DMS53 (cell line): ENCODE measurements around the gene ID3.
A peak's percentile ranks its signal among the peaks of the same experiment; 100 is the strongest.
"Not testable (repeated sequence)": the region's sequence is repeated elsewhere in the genome, so short reads cannot be mapped to it uniquely, and the experiment has no call there.

ENCODE experiments used
- DNase-seq: peaks from one replicate; lab custom pipeline; 2025; lab: John Stamatoyannopoulos, UW

The ID3 gene

GRCh38 chr1:23548704-23549143, 10.6 kb downstream of the ID3 start:
- peak; percentile 40 for DNase-seq

DNA sequence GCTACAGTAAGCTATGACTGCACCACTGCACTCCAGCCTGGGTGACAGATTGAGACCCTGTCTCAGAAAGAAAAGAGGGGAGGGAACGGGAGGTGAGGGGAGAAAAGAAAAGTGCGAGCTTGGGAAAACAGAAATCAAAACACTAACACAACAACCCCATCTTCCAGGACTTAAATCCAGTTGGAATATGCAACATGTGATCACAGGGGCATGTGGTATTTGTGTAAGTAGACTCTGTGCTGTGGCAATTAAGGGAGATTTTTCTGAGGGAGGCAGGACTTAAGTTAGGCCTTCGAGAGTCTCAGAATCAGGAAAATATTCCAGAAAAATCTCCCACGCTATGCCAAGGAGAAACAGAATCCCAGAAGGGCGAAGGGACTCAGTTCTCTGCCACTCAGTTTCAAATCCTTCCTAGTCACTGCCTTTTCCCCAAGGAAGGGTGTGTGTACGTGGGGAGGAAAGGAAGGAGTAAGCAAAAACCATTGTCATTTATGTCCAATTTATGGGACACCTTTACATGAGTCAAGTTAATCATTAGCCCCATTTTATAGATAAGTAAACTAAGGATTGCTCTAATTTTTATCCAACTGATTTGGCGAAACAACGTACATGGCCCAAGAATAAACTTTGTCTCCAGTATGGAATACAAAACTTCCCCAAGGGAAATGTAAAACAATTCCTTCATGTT, 12.3 kb downstream of the ID3 start:
- DNase-seq = peak; percentile 52

GRCh38 chr1:23545851-23546250, 13.4 kb downstream of the ID3 start:
- DNase-seq = no peak

DNA sequence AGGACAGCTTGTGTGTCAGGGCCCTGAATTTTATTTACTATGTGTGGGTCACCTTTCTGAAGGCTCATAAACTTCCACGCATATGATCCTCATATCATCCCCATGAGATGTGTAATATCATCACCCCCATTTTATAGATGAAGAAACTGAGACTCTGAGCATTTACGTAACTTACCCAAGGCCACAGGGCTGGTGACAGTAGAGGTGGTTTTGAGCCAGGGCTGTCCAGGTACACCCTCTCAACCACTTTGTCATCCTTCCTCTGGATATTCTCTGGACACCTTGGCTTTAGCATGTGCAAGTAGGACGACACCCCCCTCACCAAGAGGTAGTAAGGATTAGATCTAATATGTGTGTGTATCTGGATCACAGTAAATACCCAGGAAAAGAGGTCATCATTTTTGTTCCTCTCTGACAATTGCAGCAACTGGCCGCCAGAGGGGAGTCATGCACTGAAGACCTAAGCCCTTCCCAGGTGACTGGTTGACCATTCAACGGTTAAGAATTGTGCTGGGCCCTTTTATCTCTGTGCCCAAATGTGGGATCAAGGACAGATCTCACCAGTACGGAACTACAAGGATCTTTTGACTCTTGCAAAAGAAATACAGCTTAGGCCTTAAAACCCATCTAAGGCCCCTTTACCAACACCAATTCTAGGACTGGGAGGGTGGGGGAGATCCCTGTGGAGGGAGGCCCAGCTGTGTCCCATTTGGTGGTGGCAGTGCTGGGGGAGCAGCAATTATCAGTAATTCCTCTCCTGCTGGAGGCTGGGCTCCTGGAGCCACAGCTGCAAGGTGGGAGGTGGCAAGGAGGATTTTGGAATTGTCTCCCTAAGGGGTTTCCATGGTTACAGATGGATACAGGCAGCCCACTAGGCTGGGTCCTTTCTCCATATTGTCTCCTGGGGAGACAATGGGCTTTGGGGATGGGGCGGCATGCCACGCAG, 14.6 kb downstream of the ID3 start:
- peak; percentile 91 for DNase-seq

DNA sequence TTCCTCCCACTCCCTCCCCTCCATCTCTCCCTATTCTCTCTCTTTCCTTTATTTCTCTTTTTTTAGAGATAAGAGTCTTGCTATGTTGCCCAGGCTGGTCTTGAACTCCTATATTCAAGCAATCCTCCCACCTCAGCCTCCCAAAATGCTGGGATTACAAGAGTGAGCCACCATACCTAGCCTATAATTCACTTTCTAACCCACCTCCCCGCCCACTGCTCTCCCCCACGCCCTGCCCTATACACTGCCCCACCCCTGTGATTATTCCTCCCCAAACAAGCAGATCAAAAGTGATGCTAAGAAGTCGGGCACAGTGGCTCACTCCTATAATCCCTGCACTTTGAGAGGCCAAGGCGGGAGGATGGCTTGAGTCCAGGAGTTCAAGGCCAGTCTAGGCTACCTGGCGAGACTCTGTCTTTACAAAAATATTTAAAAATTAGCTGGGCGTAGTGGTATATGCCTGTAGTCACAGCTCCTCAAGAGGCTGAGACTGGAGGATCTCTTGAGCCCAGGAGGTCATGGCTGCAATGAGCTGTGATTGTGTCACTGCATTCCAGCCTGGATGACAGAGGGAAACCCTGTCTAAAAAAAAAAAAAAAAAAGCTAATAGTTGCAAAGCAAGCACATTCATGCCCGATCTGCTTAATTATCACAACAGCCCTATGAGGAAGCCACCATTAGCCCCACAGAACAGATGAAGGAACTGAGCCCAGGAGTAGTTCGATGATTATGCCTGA, 15.4 kb downstream of the ID3 start:
- DNase-seq = no peak

DNA sequence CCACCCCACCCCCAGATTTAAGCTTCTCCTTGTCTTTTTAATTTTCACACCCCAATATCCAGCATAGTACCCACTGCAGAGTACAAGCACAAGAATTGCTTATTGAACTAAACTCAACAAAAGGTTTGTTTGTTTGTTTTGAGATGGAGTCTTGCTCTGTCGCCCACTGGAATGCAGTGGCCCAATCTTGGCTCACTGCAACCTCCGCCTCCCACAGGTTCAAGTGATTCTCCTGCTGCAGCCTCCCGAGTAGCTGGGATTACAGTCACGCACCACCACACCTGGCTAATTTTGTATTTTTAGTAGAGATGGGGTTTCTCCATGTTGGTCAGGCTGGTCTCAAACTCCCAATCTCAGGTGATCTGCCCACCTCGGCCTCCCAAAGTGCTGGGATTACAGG, 16.4 kb downstream of the ID3 start:
- DNase-seq = not testable (repeated sequence)

DNA sequence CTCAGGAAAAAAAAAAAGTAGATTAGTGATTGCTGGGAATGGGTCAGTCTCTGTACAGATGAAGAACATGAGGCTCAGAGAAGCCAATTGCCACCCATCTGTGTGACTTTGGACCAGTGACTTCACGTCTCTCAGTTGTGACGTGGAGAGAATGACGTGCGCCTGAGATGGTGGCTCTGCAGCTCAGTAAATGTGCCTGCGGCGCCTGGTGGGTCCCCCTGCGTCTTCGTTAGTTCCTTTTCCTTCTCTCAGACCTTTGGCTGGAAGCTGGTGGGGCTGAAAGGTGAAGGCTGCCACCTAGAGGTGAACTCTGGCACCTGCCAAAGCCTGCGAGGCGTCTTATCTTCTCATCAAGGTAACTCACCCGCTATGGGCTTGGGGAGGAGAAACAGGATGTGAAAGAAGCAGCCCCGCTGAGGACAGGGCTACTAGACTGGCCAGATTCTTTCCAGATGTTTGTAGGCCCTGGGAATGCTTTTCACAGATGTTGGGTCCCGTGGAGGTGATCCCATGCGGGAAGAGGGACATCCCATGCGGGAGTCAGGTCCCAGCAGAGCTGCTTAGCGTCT, 19.5 kb downstream of the ID3 start:
- DNase-seq = peak; percentile 96

- DNase-seq = peak; percentile 38
Observed at GRCh38 chr1:23537296-23537973, 21.9 kb downstream of the ID3 start.

GRCh38 chr1:23533246-23534023, 25.9 kb downstream of the ID3 start:
- no peak for DNase-seq

DNA sequence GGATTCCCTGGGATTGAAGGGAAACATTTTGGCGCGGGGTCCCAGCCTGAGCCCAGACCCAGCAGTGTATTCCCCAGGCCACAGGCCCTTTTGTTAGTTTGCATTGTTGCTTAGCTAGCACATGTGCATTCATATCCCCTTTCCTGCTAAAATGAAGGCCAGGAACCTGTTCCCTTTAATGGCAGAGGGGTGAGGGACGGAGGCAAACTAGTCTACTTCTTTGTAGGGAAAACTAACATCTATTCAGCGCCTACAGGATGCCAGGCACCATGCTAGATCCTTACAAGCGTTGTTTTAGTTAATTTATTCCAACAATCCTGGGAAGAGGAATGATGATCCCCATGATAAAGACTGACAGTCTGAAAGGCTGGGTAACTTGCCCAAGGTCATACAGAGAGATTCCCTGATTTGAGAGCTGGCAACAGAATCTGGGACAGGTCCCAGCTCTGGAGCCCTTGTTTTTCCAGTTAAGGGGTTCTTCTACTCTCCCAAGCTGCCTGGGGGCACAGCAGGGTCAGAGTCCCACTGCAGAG, 27.7 kb downstream of the ID3 start:
- DNase-seq = no peak

DNA sequence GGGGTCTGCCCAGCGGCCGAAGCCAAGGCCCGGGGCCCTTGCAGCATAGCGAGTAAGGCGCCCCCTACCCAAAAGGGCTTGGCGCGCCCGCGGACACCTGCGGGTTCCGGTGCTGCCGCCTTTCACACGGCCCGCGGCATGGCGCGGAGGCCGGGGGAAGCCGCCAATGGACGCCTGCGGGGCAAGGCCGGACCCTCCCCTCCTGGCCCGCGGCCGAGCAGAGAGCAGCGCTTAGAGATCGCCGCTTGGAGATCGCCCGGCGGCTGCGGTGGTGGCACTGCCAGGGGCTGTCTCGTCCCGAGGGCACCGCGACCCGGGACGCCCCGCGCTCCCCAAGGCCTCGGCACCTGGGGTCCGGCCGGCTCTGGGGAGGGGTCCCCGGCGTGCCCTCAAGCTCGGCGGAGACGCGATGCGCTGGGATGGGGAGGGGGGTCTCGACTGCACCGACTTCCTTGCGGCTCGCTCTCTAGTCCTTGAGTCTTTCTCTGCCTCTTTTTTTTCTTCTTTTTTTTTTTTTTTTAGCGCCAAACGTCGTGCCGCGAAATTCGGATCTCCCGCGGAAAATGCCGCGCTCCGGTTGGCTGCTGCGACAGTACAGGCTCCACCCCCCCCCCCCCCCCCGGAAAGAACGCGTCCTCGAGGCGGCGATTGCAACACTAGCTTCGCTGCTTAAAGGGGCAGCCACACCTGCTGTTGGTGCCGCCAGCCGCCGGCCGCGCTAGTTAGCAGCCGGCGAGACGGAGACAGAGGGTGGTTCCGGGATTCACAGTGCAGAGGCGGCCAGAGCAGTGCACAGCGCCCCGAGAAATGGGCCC, 28.3 kb downstream of the ID3 start, which contains the start of gene E2F2:
Gene E2F2 (minus strand): TSS at position 487 of the 815 bp plus-strand sequence. CDS start 440 bp downstream, at position 47.
- peak; percentile 97 for DNase-seq

DNA sequence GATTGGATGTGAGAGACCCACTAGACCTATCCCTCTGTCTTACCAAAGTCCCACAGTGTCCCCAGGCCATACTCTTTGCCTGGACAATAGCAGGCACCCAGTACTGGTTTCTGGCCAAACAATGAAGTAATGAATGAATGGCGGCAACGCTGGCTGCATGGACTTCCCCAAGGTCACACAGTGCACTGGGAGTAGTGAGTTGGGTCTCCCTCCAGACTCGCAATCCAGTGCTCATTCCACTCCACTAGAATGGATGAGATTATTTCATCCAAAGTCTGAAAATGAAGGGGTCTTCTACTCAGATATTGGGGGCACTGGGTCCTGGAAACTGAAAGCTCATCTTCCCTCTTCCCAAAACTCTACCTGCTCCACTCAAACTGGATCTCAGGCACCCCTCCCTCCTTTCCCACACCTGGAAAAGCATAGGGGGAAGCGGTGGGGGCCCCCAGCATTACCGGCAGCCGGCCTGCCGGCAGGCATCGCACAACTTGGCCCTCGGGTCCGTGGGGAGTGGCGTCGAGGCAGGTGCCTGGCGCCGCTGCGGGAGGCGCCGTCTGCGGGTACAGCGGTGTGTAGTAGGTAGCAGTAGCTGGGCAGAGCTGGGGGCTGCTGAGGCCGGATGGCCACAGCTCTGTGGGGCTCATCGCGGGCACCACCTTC, 29.1 kb downstream of the ID3 start:
- DNase-seq = peak; percentile 79

DNA sequence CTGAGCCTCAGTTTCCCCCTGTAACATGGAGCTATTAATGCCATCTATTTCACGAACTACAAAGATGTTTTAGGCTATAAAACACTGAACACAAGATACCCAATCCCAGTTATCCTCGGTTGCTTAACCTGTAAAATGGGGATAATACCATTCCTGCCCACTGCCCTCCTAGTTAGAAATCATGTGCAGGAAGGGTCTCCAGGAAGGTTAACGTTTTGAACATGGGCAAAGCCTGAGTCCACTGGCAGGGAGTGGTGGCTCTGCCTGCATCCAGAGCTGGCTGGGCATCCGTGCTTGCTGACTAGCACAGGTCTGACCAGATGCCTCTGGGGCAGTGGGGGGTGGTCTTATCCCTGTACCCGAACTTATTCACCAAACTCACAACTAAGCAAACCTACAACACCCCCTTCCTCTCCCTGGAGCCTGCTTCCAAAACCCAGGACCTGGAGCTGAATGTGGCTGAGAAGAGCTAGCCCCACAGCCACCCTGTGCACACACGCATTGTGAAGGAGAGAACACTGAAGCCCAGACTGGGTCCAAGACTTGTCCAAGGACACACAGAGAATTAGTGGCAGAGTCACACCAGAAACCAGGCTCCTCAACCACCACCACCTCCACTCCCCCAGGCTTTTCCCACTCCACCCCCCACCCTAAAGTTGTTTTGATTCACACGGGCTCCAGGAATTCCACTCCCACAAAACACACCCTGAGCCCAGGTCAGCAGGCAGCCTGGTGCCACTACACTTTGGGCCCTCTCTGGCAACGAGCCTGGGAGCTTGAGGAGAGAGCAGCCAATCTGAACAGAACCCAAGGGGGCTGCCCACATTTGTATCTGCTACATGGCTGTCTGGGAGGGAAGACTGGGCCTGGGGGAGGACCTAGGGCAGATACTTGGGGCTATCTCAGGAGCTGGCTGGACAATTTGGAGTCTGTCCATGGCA, 29.9 kb downstream of the ID3 start:
- peak; percentile 59 for DNase-seq

DNA sequence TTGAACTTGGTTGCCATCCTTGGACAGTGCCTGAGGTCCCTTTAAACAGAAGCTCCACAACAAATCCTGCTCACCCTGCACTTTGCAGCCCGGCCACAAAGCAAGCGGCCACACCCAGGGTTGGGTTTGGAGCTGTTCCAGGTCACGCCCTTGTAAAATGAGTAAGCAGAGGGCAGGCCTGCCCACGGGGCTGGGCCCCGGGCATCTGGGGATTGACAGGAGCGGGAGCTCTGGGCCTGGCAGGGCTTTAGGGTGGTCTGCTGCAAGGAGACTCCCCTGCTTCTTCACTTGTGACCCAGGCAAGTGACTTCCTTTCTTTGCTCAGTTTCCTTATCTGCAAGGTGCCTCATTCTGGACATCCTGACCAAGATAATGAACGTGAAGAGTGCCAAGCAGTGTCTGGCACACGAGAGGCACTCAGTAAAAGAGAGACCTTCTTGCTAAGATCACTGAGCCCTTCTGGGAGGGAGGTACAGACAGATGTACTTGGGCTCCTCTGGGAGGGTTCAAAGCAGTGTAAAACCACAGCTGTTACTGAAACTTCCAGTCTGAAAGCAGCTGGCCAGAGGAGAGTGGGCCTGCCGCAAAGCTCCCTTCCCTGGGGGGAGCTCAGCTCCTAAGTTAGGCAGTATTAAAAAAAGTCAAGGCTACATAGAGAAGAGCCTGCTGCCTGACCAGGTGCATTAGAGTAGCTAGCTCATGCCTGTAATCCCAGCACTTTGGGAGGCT, 30.9 kb downstream of the ID3 start:
- peak; percentile 67 for DNase-seq

GRCh38 chr1:23527900-23528249, 31.4 kb downstream of the ID3 start:
- DNase-seq = no peak

DNA sequence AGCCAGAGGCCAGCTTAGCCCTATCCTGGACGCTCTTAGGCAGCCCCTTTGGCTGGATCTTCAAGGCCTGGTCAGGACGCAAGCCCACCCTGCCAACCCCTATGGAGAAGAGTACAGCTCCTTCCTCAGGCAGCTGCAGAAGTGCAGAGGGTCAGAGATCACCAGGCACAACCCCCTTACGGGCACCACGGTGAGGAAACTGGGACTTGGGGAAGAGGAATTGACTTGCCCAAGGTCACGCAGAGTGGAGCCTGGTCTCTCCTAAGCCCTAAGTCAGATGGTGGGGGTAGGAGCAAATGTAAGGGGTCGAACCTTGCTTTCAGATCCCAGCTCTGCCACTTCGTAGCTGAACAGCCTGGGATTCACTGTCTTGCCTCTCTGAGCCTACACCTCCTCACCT, 31.9 kb downstream of the ID3 start:
- DNase-seq = no peak
